H1 (cell line): Measurements from ENCODE around the gene NTN1. TPM values are rescaled to one million over a fixed set of nuclear protein-coding genes. Genes with fewer than 3 reads are reported as not detected.

Experiments
- CTCF ChIA-PET: fragments of 300-600 bp; sonication (Branson Sonifier 250); formaldehyde crosslinking; loops from one replicate; lab custom pipeline; 2021; ENCODE audit not compliant: partially characterized antibody; lab: Charles Lee
- POLR2A ChIA-PET: fragments of 300-600 bp; sonication (Branson Sonifier 250); formaldehyde crosslinking; loops from one replicate; lab custom pipeline; 2021; ENCODE audit warnings: inconsistent platforms; ENCODE audit not compliant: partially characterized antibody; lab: Charles Lee
- DNase-seq, 2 experiments: peaks; one replicate each; pipeline versions ENCODE4 v3.0.0 to v3.0.0-alpha.2; 2010 to 2022; ENCODE audit warnings: low spot score in 2 of 2, low read depth in 1 of 2, mixed read lengths in 1 of 2
- FAIRE-seq: peaks from 2 replicates; lab custom pipeline; 2011; peaks lifted over from hg19 to GRCh38; lab: Jason Lieb, UNC
- H2AFZ ChIP-seq: 2 replicates; pipeline ENCODE4 v1.8.1; 2012; ENCODE audit warnings: low read length, inconsistent platforms
- H2AK5ac ChIP-seq: 2 replicates; pipeline ENCODE4 v1.6.1; 2013; ENCODE audit warnings: low read depth, low read length
- H2BK120ac ChIP-seq: replicated peaks from 2 replicates; pipeline ENCODE3; 2013; ENCODE audit warnings: low read depth, low read length, inconsistent platforms
- H2BK12ac ChIP-seq: 2 replicates; pipeline ENCODE4 v1.6.1; 2013; ENCODE audit warnings: low read depth, low read length
- H2BK15ac ChIP-seq: 2 replicates; pipeline ENCODE4 v1.6.1; 2013; ENCODE audit warnings: low read length
- H2BK20ac ChIP-seq: 2 replicates; pipeline ENCODE4 v1.6.1; 2013; ENCODE audit warnings: low read length
- H2BK5ac ChIP-seq: 2 replicates; pipeline ENCODE4 v1.6.1; 2013; ENCODE audit warnings: low read depth, low read length
- H3K14ac ChIP-seq: 2 replicates; pipeline ENCODE4 v1.6.1; 2013; ENCODE audit warnings: inconsistent platforms; ENCODE audit not compliant: insufficient read length
- H3K18ac ChIP-seq: 2 replicates; pipeline ENCODE4 v1.6.1; 2013; ENCODE audit warnings: low read length; ENCODE audit errors: extremely low read depth
- H3K23ac ChIP-seq: 2 replicates; pipeline ENCODE4 v1.6.1; 2013; ENCODE audit warnings: inconsistent platforms; ENCODE audit not compliant: insufficient read length
- H3K23me2 ChIP-seq: 2 replicates; pipeline ENCODE4 v1.6.1; 2013; ENCODE audit warnings: low read depth, low read length
- H3K27ac ChIP-seq: 2 replicates; pipeline ENCODE4 v1.6.1; 2011; ENCODE audit warnings: low read depth, low read length, inconsistent platforms
- H3K27me3 ChIP-seq, 4 experiments: replicated peaks in 1 of 4; 1 replicate in 1 of 4; 2 replicates in 3 of 4; pipeline versions ENCODE4 v1.6.1 to v1.8.1; 2011 to 2013; ENCODE audit warnings: low read length in 3 of 4, mild to moderate bottlenecking in 3 of 4, inconsistent platforms in 2 of 4, mixed read lengths in 2 of 4, moderate library complexity in 1 of 4; ENCODE audit not compliant: control insufficient read depth in 3 of 4, insufficient read depth in 3 of 4; ENCODE audit errors: extremely low read depth in 1 of 4
- H3K36me3 ChIP-seq, 4 experiments: 2 replicates each; pipeline versions ENCODE4 v1.6.1 to v1.8.1; 2011 to 2013; ENCODE audit warnings: mild to moderate bottlenecking in 4 of 4, low read length in 3 of 4, moderate library complexity in 2 of 4, control low read depth in 1 of 4, inconsistent platforms in 1 of 4; ENCODE audit not compliant: insufficient read depth in 4 of 4, control insufficient read depth in 2 of 4
- H3K4ac ChIP-seq: replicated peaks from 2 replicates; pipeline ENCODE3; 2013; ENCODE audit warnings: low read length, low read depth, mixed read lengths, inconsistent platforms; ENCODE audit not compliant: insufficient read length
- H3K4me1 ChIP-seq, 4 experiments: replicated peaks in 1 of 4; 1 replicate in 1 of 4; 2 replicates in 3 of 4; pipeline versions ENCODE4 v1.6.1 to v1.8.1; 2011 to 2013; ENCODE audit warnings: low read length in 3 of 4, inconsistent platforms in 2 of 4, mixed read lengths in 1 of 4; ENCODE audit not compliant: insufficient read depth in 4 of 4, control insufficient read depth in 3 of 4
- H3K4me2 ChIP-seq, 2 experiments: 2 replicates each; pipeline versions ENCODE4 v1.6.1 to v1.8.1; 2011 to 2013; ENCODE audit warnings: low read depth in 2 of 2, low read length in 2 of 2, control low read depth in 1 of 2, inconsistent platforms in 1 of 2, mild to moderate bottlenecking in 1 of 2; ENCODE audit not compliant: insufficient read depth in 1 of 2
- H3K4me3 ChIP-seq, 4 experiments: fragments of 200-600, 300-600 bp in 1 of 4; sonication (generic), shearing (Covaris generic), sonication (Bioruptor Twin) in 1 of 4; 2 replicates each; pipeline versions ENCODE4 v1.5.1 to v1.8.1; 2011 to 2016; ENCODE audit warnings: low read length in 4 of 4, low read depth in 3 of 4, control low read depth in 2 of 4, inconsistent platforms in 2 of 4, mild to moderate bottlenecking in 2 of 4, mixed read lengths in 1 of 4, moderate library complexity in 1 of 4; ENCODE audit not compliant: insufficient read depth in 2 of 4; ENCODE audit errors: extremely low read depth in 1 of 4
- H3K56ac ChIP-seq: replicated peaks from 2 replicates; pipeline ENCODE3; 2013; ENCODE audit warnings: low read depth, mild to moderate bottlenecking, mixed read lengths, low read length, inconsistent platforms; ENCODE audit not compliant: insufficient read length
- H3K79me1 ChIP-seq: 2 replicates; pipeline ENCODE4 v1.6.1; 2013; ENCODE audit warnings: low read depth, low read length, control low read depth
- H3K79me2 ChIP-seq, 2 experiments: 2 replicates each; pipeline versions ENCODE4 v1.6.1 to v1.8.1; 2012 to 2013; ENCODE audit warnings: low read length in 2 of 2, mild to moderate bottlenecking in 2 of 2, inconsistent platforms in 1 of 2; ENCODE audit not compliant: insufficient read depth in 2 of 2, control insufficient read depth in 1 of 2
- H3K9ac ChIP-seq, 4 experiments: replicated peaks in 1 of 4; 1 replicate in 1 of 4; 2 replicates in 3 of 4; pipeline versions ENCODE4 v1.6.1 to v1.8.1; 2011 to 2013; ENCODE audit warnings: low read depth in 3 of 4, low read length in 3 of 4, control low read depth in 2 of 4, mild to moderate bottlenecking in 2 of 4, moderate library complexity in 2 of 4, inconsistent platforms in 1 of 4; ENCODE audit errors: extremely low read depth in 1 of 4
- H3K9me3 ChIP-seq, 2 experiments: 2 replicates each; pipeline versions ENCODE4 v1.6.1 to v1.8.1; 2012 to 2013; ENCODE audit warnings: mild to moderate bottlenecking in 2 of 2, moderate library complexity in 2 of 2, control low read depth in 1 of 2, inconsistent platforms in 1 of 2, low read depth in 1 of 2, low read length in 1 of 2, mixed read lengths in 1 of 2; ENCODE audit not compliant: insufficient read depth in 2 of 2
- H4K20me1 ChIP-seq, 2 experiments: replicated peaks in 1 of 2; 2 replicates each; pipeline versions ENCODE3 to v1.8.1; 2011 to 2013; ENCODE audit warnings: inconsistent platforms in 2 of 2, low read length in 2 of 2, mild to moderate bottlenecking in 1 of 2; ENCODE audit not compliant: insufficient read depth in 2 of 2, control insufficient read depth in 1 of 2
- H4K5ac ChIP-seq: 2 replicates; pipeline ENCODE4 v1.6.1; 2013; ENCODE audit warnings: low read length, low read depth, mixed read lengths, inconsistent platforms; ENCODE audit not compliant: insufficient read length
- H4K8ac ChIP-seq: 2 replicates; pipeline ENCODE4 v1.8.0; 2013; ENCODE audit warnings: mild to moderate bottlenecking, moderate library complexity, low read length, inconsistent platforms; ENCODE audit not compliant: insufficient read depth; ENCODE audit errors: extremely low read depth
- H4K91ac ChIP-seq: replicated peaks from 2 replicates; pipeline ENCODE3; 2013; ENCODE audit warnings: low read length, mixed read lengths, inconsistent platforms; ENCODE audit not compliant: insufficient read length
- CTBP2 ChIP-seq: IDR thresholded peaks from 2 replicates; pipeline ENCODE4 v1.7.0; 2011; ENCODE audit warnings: borderline replicate concordance, mild to moderate bottlenecking, moderate library complexity, mixed read lengths, low read length; ENCODE audit not compliant: insufficient read depth, insufficient read length
- HDAC2 ChIP-seq, 2 experiments: fragments of 300-600 bp in 1 of 2; sonication (generic) in 1 of 2; IDR thresholded peaks; 2 replicates each; pipeline ENCODE4 v1.6.1; 2011 to 2012; ENCODE audit warnings: low read depth in 2 of 2, low read length in 2 of 2, mild to moderate bottlenecking in 2 of 2, moderate library complexity in 2 of 2, borderline replicate concordance in 1 of 2, inconsistent platforms in 1 of 2
- JUN ChIP-seq: IDR thresholded peaks from 2 replicates; pipeline ENCODE4 v1.6.1; 2011; ENCODE audit warnings: low read depth, mild to moderate bottlenecking, improper control_type of control experiment, low read length
- SP2 ChIP-seq: IDR thresholded peaks from 2 replicates; pipeline ENCODE4 v1.6.1; 2012; ENCODE audit warnings: mild to moderate bottlenecking, low read length, inconsistent platforms
- SUZ12 ChIP-seq: fragments of 200-600 bp; sonication (generic); IDR thresholded peaks from 2 replicates; pipeline ENCODE4 v1.6.1; 2012; ENCODE audit warnings: mild to moderate bottlenecking, inconsistent platforms, low read length, moderate library complexity, mixed read lengths
- WGBS, 2 experiments: shearing (Covaris generic) in 1 of 2; methylation state at CpG; one replicate each; pipeline versions ENCODE4 v1.1.6 to v1.1.7; 2013 to 2015; ENCODE audit warnings: low lambda C conversion rate in 2 of 2, mixed read lengths in 2 of 2, inconsistent platforms in 1 of 2, low coverage in 1 of 2, missing lambda C conversion rate in 1 of 2; ENCODE audit not compliant: insufficient replicate concordance in 2 of 2, insufficient coverage in 1 of 2, insufficient read length in 1 of 2; ENCODE audit errors: extremely low coverage in 1 of 2, missing lambda C conversion rate in 1 of 2; 5-methylcytosine and 5-hydroxymethylcytosine counted together
- polyA plus RNA-seq, 7 experiments: library from polyadenylated mRNA; depleted of rRNA in 3 of 7; stranded (reverse) in 5 of 7; unstranded in 2 of 7; fragments of >200 nt in 5 of 7; fragments of 200-250 nt in 2 of 7; gene quantifications; 1 replicate in 5 of 7; 2 replicates in 1 of 7; 4 replicates in 1 of 7; pipeline versions ENCODE4 v1.2.1 to v1.2.3, GENCODE V29; 2011 to 2013; ENCODE audit warnings: missing spikeins in 2 of 7, mixed read lengths in 2 of 7
- total RNA-seq: library from RNA; stranded (reverse); fragmentation: NEBNext Ultra II Directional; extraction: Animal tissue kit (Norgen Biotek cat#: 25700); gene quantifications from 2 replicates; pipeline ENCODE4 v1.2.1, GENCODE V29; 2021

The NTN1 gene
- total and polyA plus RNA-seq, 2 of the 8 experiments (the other 6 are each of a cell fraction or from before 2014, with no cell fraction given): 2.0 to 2.3 TPM

DNA sequence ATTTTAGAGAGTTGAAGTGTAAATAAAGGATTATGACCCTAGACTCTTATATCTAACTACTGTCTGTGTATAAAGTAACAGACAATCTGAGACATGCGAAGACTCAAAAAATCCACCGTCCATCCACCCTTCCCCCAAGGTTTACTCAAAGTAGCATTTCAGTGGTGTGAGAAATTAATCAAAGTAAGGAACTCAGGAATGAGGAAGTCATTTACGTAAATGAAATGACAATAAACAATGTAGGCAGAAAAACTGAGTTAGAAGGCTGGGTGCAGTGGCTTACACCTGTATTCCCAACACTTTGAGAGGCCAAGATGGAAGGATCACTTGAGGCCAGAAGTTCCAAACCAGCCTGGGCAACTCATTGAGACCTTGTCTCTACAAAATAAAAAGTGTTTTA is 19.8 kb upstream of the NTN1 start:
- H3K23ac ChIP-seq: no peak overlapping the region
- ChIA-PET POLR2A (no interaction called here), CTCF (interaction anchor here (0.9 to 4.5 kb wide), 6 partner anchors 10 to 254 kb away, joined by 3 to 38 read pairs (median 4); partner anchors contain the start of gene NTN1)
- H3K18ac ChIP-seq: no peak overlapping the region
- peaks cover 6 to 17% (median 10%) of the 10 kb centered on the region in 4 experiments for H3K4me1 ChIP-seq
- 65% methylated on average over 3 of the region's 3 CpGs; no CpG with 5 or more reads in 1 of the 2 experiments for WGBS, 2 experiments
- no peak overlapping the region for H4K91ac ChIP-seq
- no peak overlapping the region for H2AK5ac ChIP-seq
- no peak overlapping the region for H2BK120ac ChIP-seq
- no peak overlapping the region for H2BK20ac ChIP-seq
- peak overlapping the region in 1 of 2 experiments; percentile 82; a peak in 1 of 4 replicates for H3K4me2 ChIP-seq
- H3K79me1 ChIP-seq: no peaks in the 10 kb centered on the region
- no peak overlapping the region for H4K8ac ChIP-seq
- no peak overlapping the region for H3K9ac ChIP-seq
- no peak overlapping the region for H3K14ac ChIP-seq
- no peak overlapping the region for H2BK5ac ChIP-seq
- peaks cover 2 to 6% of the 10 kb centered on the region in 2 experiments for H4K20me1 ChIP-seq
- DNase-seq (no peak), FAIRE-seq (no peak)
- no peaks in the 10 kb centered on the region for H3K79me2 ChIP-seq
- H3K36me3 ChIP-seq: peaks cover 0 to 5% (median 0%) of the 10 kb centered on the region in 4 experiments; a peak in 1 of 8 replicates
- no peak for TF ChIP-seq SP2
- TF ChIP-seq JUN: no peak
- no peak for TF ChIP-seq CTBP2
- TF ChIP-seq HDAC2 (IDR thresholded peaks at IDR 0.05; ENCODE audit: borderline replicate concordance in 1 of 2, low read depth in 2 of 2, low read length in 2 of 2): no peak
- no peak for TF ChIP-seq SUZ12
- no peak overlapping the region for H3K4ac ChIP-seq
- H2AFZ ChIP-seq: no peak overlapping the region
- H2BK15ac ChIP-seq: no peak overlapping the region
- H3K4me3 ChIP-seq: no peak overlapping the region
- H3K27me3 ChIP-seq: peaks cover 51 to 58% (median 52%) of the 10 kb centered on the region in 4 experiments
- no peak overlapping the region for H3K27ac ChIP-seq
- H3K23me2 ChIP-seq: peaks cover 8% of the 10 kb centered on the region; the same call in 1 of the 2 replicates
- no peak overlapping the region for H4K5ac ChIP-seq
- peaks cover 0 to 4% of the 10 kb centered on the region in 2 experiments; a peak in 1 of 4 replicates for H3K9me3 ChIP-seq
- H3K56ac ChIP-seq: no peak overlapping the region
- H2BK12ac ChIP-seq: no peak overlapping the region
